SU-DHL-6 (cell line): ENCODE results near the gene PHKA1.

ENCODE experiments used
- H2AFZ ChIP-seq: fragments of 200-600 bp; sonication (generic); 2 replicates; pipeline ENCODE4 v1.6.1; 2014; ENCODE audit warnings: low read depth, mild to moderate bottlenecking, moderate library complexity, mixed read lengths, antibody characterized with exemption, low read length; ENCODE audit not compliant: severe bottlenecking
- H3F3A ChIP-seq: fragments of 200-600 bp; shearing (Covaris generic); 2 replicates; pipeline ENCODE4 v1.6.0; 2016; ENCODE audit warnings: antibody characterized with exemption, mild to moderate bottlenecking; ENCODE audit not compliant: insufficient read depth
- H3K27ac ChIP-seq: fragments of 200-600 bp; sonication (generic); 2 replicates; pipeline ENCODE4 v1.5.1; 2016; ENCODE audit warnings: low read depth, mild to moderate bottlenecking, low read length, moderate library complexity, mixed read lengths
- H3K27me3 ChIP-seq: fragments of 200-600 bp; sonication (generic), shearing (Covaris generic); 2 replicates; pipeline ENCODE4 v1.6.0; 2014; ENCODE audit warnings: mild to moderate bottlenecking, low read length
- H3K36me3 ChIP-seq: fragments of 200-600 bp; sonication (generic); 2 replicates; pipeline ENCODE4 v1.6.1; 2014; ENCODE audit warnings: mild to moderate bottlenecking, low read length, mixed read lengths
- H3K4me2 ChIP-seq: fragments of 300-600, 200-600 bp; shearing (Covaris generic), sonication (generic); 2 replicates; pipeline ENCODE4 v1.6.0; 2014; ENCODE audit warnings: low read length, low read depth, mild to moderate bottlenecking; ENCODE audit not compliant: poor library complexity, severe bottlenecking
- H3K4me3 ChIP-seq: fragments of 200-600 bp; sonication (generic); 2 replicates; pipeline ENCODE4 v1.5.1; 2014; ENCODE audit warnings: antibody characterized with exemption, low read length, mild to moderate bottlenecking, mixed read lengths; ENCODE audit not compliant: insufficient read depth, poor library complexity, severe bottlenecking
- H3K79me2 ChIP-seq: fragments of 200-600 bp; sonication (generic); 2 replicates; pipeline ENCODE4 v1.6.1; 2014; ENCODE audit warnings: mild to moderate bottlenecking, low read length, moderate library complexity; ENCODE audit not compliant: insufficient read depth
- H3K9ac ChIP-seq: fragments of 200-600 bp; sonication (generic); 2 replicates; pipeline ENCODE4 v1.7.0; 2014; ENCODE audit warnings: mild to moderate bottlenecking, low read length
- H3K9me2 ChIP-seq: fragments of 200-600 bp; sonication (generic); replicated peaks from 2 replicates; pipeline ENCODE4 v1.6.1; 2014; ENCODE audit warnings: low read length; ENCODE audit not compliant: insufficient read depth
- H3K9me3 ChIP-seq: fragments of 200-600 bp; sonication (generic); 2 replicates; pipeline ENCODE4 v1.6.1; 2014; ENCODE audit warnings: low read length, mixed read lengths; ENCODE audit not compliant: insufficient read depth
- H4K20me1 ChIP-seq: fragments of 200-600 bp; sonication (generic); 2 replicates; pipeline ENCODE4 v1.6.1; 2014; ENCODE audit warnings: low read depth, mild to moderate bottlenecking, antibody characterized with exemption, low read length, moderate library complexity, mixed read lengths
- EZH2phosphoT487 ChIP-seq: fragments of 200-600 bp; sonication (generic), shearing (Covaris generic); conservative IDR thresholded peaks from 2 replicates; pipeline ENCODE4 v1.6.1; 2018; ENCODE audit warnings: mild to moderate bottlenecking, antibody characterized with exemption, low read length, moderate library complexity, mixed read lengths
- TF ChIP-seq, protein P1 (sequence below): fragments of 200-600 bp; sonication (generic); IDR thresholded peaks from one replicate; pipeline ENCODE4 v1.5.1; 2017; ENCODE audit warnings: antibody characterized with exemption, mild to moderate bottlenecking, low read length, moderate library complexity; ENCODE audit not compliant: insufficient read depth, poor library complexity, severe bottlenecking

PHKA1 gene

DNA sequence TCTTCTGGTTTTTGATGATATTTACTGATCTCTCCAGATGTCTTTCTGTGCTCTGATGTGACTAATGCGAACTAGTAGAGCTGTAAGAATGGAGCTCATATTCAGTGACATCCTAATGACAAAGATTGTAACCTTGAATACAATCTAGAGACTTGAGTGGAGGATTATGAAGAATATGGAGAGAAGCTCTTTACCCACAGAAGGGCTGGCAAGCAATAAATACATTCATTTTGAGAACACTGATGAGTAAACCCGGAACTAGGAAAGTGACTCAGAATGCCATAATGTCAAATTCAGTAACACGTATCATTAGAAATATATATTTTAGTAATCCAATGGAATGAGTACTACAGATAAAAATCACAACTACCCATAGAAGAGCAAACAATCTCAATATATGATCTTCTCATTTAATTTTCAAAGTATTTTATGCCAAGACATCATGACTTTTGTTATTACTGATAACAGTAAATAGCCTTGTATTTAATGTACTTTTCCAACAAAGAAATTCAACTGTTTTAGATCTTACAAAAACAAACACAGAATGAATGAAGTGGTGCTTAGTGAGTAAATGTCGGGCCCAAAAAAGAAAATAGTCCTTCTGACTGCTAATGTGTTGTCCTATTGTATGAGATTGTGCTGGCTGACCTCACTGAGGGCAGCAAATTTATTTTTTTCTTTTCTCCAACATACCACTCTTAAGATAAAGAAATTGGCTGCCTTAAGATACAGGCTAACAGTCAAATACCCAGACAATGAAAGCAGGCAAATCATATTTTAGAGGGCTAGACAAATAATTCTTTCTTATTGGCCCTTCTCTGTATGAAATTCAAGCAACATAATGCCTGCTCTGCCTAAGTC, 92.3 kb downstream of the PHKA1 start:
- Histone ChIP-seq H3K9me3 (no peaks in the 10 kb centered on the region), H3K27ac (no peak overlapping the region), H2AFZ (no peak overlapping the region), H4K20me1 (no peaks in the 10 kb centered on the region), H3K79me2 (no peaks in the 10 kb centered on the region), H3K9me2 (no peaks in the 10 kb centered on the region), H3K4me3 (no peak overlapping the region), H3K27me3 (no peaks in the 10 kb centered on the region), H3K36me3 (no peaks in the 10 kb centered on the region), H3F3A (no peaks in the 10 kb centered on the region), H3K9ac (no peak overlapping the region), H3K4me2 (no peak overlapping the region)
- TF ChIP-seq, protein P1, sequence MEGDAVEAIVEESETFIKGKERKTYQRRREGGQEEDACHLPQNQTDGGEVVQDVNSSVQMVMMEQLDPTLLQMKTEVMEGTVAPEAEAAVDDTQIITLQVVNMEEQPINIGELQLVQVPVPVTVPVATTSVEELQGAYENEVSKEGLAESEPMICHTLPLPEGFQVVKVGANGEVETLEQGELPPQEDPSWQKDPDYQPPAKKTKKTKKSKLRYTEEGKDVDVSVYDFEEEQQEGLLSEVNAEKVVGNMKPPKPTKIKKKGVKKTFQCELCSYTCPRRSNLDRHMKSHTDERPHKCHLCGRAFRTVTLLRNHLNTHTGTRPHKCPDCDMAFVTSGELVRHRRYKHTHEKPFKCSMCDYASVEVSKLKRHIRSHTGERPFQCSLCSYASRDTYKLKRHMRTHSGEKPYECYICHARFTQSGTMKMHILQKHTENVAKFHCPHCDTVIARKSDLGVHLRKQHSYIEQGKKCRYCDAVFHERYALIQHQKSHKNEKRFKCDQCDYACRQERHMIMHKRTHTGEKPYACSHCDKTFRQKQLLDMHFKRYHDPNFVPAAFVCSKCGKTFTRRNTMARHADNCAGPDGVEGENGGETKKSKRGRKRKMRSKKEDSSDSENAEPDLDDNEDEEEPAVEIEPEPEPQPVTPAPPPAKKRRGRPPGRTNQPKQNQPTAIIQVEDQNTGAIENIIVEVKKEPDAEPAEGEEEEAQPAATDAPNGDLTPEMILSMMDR: no peak
- no peak for TF ChIP-seq EZH2phosphoT487

DNA sequence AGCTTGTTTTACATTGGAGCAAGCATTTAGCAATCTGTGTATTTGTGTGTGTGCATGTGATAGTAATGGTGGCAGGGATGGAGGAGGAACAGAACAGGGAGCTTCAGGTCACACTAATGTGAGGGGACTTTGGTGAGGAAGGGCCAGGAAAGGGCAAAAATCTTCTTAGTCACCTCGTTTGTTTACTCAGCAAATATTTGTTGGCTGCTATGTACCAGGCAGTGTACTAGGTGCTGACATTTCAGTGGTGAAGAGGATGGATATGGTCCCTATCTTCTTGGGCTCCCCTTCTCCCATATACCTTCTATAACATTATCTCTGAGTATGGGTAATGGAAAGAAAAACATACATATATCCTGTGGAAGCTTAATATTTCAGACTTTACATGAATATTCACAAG, 92.9 kb downstream of the PHKA1 start:
- H3K36me3 ChIP-seq: no peaks in the 10 kb centered on the region
- no peak overlapping the region for H3K9ac ChIP-seq
- no peaks in the 10 kb centered on the region for H3F3A ChIP-seq
- no peaks in the 10 kb centered on the region for H4K20me1 ChIP-seq
- no peak overlapping the region for H3K27ac ChIP-seq
- no peaks in the 10 kb centered on the region for H3K27me3 ChIP-seq
- H3K9me2 ChIP-seq: no peaks in the 10 kb centered on the region
- no peak overlapping the region for H2AFZ ChIP-seq
- no peak overlapping the region for H3K4me2 ChIP-seq
- no peaks in the 10 kb centered on the region for H3K79me2 ChIP-seq
- no peak overlapping the region for H3K4me3 ChIP-seq
- no peaks in the 10 kb centered on the region for H3K9me3 ChIP-seq
- no peak for TF ChIP-seq EZH2phosphoT487
- TF ChIP-seq, protein P1: no peak

DNA sequence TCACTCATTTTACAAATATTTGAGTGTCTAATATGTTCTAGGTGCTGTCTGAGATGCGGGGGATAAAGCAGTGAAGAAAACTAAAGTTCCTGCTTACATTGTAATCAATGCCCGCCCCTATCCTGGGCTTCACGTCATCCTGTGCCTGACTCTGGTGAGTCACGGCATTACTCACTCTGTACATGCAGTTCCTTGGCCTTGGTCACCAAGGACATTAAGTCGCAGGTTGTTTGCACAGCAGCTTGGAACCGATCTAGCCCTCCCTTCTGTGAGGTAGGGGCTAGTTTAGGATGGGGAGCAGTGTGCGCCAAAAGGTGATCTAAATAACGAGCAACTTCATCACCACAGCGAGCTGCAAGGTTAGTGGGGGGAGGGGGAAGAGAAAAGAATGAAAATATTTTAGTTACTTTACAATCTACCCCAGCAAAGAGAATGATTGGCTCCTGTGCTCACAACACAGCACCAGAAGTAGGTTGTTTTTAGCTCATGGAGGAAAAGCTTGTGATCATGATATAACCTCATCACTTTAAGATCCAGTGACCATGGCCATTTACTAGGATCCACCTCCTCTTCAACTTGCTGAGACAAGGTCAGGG, 93.5 kb downstream of the PHKA1 start:
- H3K9me3 ChIP-seq: no peaks in the 10 kb centered on the region
- no peak overlapping the region for H3K9ac ChIP-seq
- no peaks in the 10 kb centered on the region for H3K9me2 ChIP-seq
- no peaks in the 10 kb centered on the region for H4K20me1 ChIP-seq
- H3K4me2 ChIP-seq: no peak overlapping the region
- H3F3A ChIP-seq: no peaks in the 10 kb centered on the region
- H3K36me3 ChIP-seq: no peaks in the 10 kb centered on the region
- H2AFZ ChIP-seq: no peak overlapping the region
- no peak for TF ChIP-seq EZH2phosphoT487
- TF ChIP-seq, protein P1: no peak
- no peaks in the 10 kb centered on the region for H3K27me3 ChIP-seq
- H3K79me2 ChIP-seq: no peaks in the 10 kb centered on the region
- no peak overlapping the region for H3K27ac ChIP-seq
- no peak overlapping the region for H3K4me3 ChIP-seq
